Transverse colon (tissue), 4 donors: ENCODE measurements around the gene IFNG-AS1.

Source experiments
- POLR2A ChIP-seq: fragments of 450-650 bp; IDR thresholded peaks from one replicate; pipeline ENCODE4 v1.6.1; 2016; ENCODE audit warnings: antibody characterized with exemption, mild to moderate bottlenecking, moderate library complexity
- POLR2AphosphoS5 ChIP-seq, 3 donors: sonication (generic); formaldehyde crosslinking; IDR thresholded peaks; one replicate each; pipeline ENCODE4 v1.6.1; 2016; ENCODE audit warnings: antibody characterized with exemption in 3 of 3
- TF ChIP-seq, protein P1 (sequence below), 5 experiments: fragments of 200-600 bp in 3 of 5; fragments of 450-650 bp in 2 of 5; sonication (generic) in 3 of 5; IDR thresholded peaks; 1 replicate in 2 of 5; 2 replicates in 3 of 5; pipeline ENCODE4 v1.5.1; 2016 to 2017; ENCODE audit warnings: antibody characterized with exemption in 5 of 5, inconsistent platforms in 3 of 5, mild to moderate bottlenecking in 2 of 5, moderate library complexity in 1 of 5

DNA sequence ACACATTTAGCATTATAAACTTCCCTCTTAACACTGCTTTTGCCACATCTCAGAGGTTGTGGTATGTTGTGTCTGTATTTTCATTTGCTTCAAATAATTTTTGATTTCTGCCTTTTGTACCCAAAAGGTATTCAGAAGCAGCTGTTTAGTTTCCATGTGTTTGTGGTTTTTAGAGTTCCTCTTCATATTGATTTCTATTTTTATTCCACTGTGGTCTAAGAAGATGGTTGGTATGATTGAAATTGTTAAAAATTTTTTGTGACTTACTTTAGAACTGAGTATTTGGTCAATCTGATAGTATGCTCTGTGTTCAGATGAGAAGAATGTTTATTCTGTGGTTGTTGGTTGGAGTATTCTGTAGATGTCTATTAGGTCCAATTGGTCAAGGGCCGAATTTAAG is 76.4 kb downstream of the IFNG-AS1 start:
- TF ChIP-seq, protein P1, sequence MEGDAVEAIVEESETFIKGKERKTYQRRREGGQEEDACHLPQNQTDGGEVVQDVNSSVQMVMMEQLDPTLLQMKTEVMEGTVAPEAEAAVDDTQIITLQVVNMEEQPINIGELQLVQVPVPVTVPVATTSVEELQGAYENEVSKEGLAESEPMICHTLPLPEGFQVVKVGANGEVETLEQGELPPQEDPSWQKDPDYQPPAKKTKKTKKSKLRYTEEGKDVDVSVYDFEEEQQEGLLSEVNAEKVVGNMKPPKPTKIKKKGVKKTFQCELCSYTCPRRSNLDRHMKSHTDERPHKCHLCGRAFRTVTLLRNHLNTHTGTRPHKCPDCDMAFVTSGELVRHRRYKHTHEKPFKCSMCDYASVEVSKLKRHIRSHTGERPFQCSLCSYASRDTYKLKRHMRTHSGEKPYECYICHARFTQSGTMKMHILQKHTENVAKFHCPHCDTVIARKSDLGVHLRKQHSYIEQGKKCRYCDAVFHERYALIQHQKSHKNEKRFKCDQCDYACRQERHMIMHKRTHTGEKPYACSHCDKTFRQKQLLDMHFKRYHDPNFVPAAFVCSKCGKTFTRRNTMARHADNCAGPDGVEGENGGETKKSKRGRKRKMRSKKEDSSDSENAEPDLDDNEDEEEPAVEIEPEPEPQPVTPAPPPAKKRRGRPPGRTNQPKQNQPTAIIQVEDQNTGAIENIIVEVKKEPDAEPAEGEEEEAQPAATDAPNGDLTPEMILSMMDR (IDR thresholded peaks at IDR 0.05): no peak
- TF ChIP-seq POLR2A (no peak), POLR2AphosphoS5 (IDR thresholded peaks at IDR 0.05) (no peak)
